GM23338 (cell line): ENCODE measurements around the gene DLG2. TPM values are rescaled to one million over a fixed set of nuclear protein-coding genes. Genes with fewer than 3 reads are reported as not detected.

Experiments used
- ATAC-seq: fragments of 200-7000 bp; cut with Tn5 transposase; 3 replicates; pipeline ENCODE4 v1.9.1; 2020
- DNase-seq: peaks from one replicate; pipeline ENCODE4 v3.0.0-alpha.2; 2015; ENCODE audit warnings: low spot score
- H2AFZ ChIP-seq: fragments of 200-600 bp; sonication (generic); 2 replicates; pipeline ENCODE4 v1.8.0; 2016; ENCODE audit warnings: antibody characterized with exemption, mild to moderate bottlenecking, moderate library complexity
- H3F3A ChIP-seq: fragments of 200-600 bp; sonication (generic); replicated peaks from 2 replicates; pipeline ENCODE4 v1.8.0; 2017; ENCODE audit warnings: antibody characterized with exemption, mixed run types, low read depth
- H3K27ac ChIP-seq: fragments of 200-600 bp; sonication (generic); 2 replicates; pipeline ENCODE4 v1.6.1; 2016; ENCODE audit warnings: low read depth
- H3K27me3 ChIP-seq: fragments of 200-600 bp; sonication (generic); 2 replicates; pipeline ENCODE4 v1.8.0; 2016; ENCODE audit warnings: mild to moderate bottlenecking, mixed run types, moderate library complexity; ENCODE audit not compliant: insufficient read depth
- H3K36me3 ChIP-seq: fragments of 200-600 bp; sonication (generic); 2 replicates; pipeline ENCODE4 v1.8.0; 2016; ENCODE audit warnings: mild to moderate bottlenecking; ENCODE audit not compliant: insufficient read depth
- H3K4me1 ChIP-seq: fragments of 200-600 bp; sonication (generic); 2 replicates; pipeline ENCODE4 v1.8.0; 2016; ENCODE audit warnings: mild to moderate bottlenecking, moderate library complexity; ENCODE audit not compliant: insufficient read depth
- H3K4me2 ChIP-seq: fragments of 200-600 bp; sonication (generic); 2 replicates; pipeline ENCODE4 v1.7.1; 2017; ENCODE audit warnings: mixed run types
- H3K4me3 ChIP-seq: fragments of 200-600 bp; sonication (generic); 2 replicates; pipeline ENCODE4 v1.6.1; 2016; ENCODE audit warnings: mixed run types
- H3K79me2 ChIP-seq: fragments of 200-600 bp; sonication (generic); replicated peaks from 2 replicates; pipeline ENCODE4 v1.8.0; 2017; ENCODE audit warnings: mild to moderate bottlenecking; ENCODE audit not compliant: insufficient read depth
- H3K9me2 ChIP-seq: fragments of 200-600 bp; sonication (generic); 2 replicates; pipeline ENCODE4 v1.8.0; 2017; ENCODE audit not compliant: insufficient read depth
- H4K20me1 ChIP-seq: fragments of 200-600 bp; sonication (generic); replicated peaks from 2 replicates; pipeline ENCODE4 v1.8.0; 2017; ENCODE audit warnings: mild to moderate bottlenecking; ENCODE audit not compliant: insufficient read depth
- H3K27ac Mint-ChIP-seq: 2 replicates; pipeline ENCODE4 v1.8.0; 2020; ENCODE audit warnings: inconsistent platforms, mild to moderate bottlenecking, moderate library complexity, mixed read lengths
- H3K27me3 Mint-ChIP-seq: 3 replicates; pipeline ENCODE4 v1.8.0; 2022; ENCODE audit warnings: low read depth, mild to moderate bottlenecking, moderate library complexity, mixed read lengths, inconsistent platforms; ENCODE audit not compliant: insufficient read depth, poor library complexity
- H3K36me3 Mint-ChIP-seq: 3 replicates; pipeline ENCODE4 v1.8.0; 2021; ENCODE audit warnings: low read depth, mild to moderate bottlenecking, inconsistent platforms, moderate library complexity, mixed read lengths
- H3K4me1 Mint-ChIP-seq: 3 replicates; pipeline ENCODE4 v1.8.0; 2020; ENCODE audit warnings: mild to moderate bottlenecking, inconsistent platforms, mixed read lengths
- H3K4me3 Mint-ChIP-seq: 3 replicates; pipeline ENCODE4 v1.8.0; 2021; ENCODE audit warnings: moderate library complexity, mild to moderate bottlenecking, inconsistent platforms, mixed read lengths
- H3K9me3 Mint-ChIP-seq: 3 replicates; pipeline ENCODE4 v1.8.0; 2020; ENCODE audit warnings: moderate library complexity, mild to moderate bottlenecking, inconsistent platforms, mixed read lengths
- CTCF ChIP-seq, 2 experiments: fragments of 200-600 bp in 1 of 2; sonication (generic) in 1 of 2; conservative IDR thresholded peaks; 2 replicates each; pipeline versions ENCODE4 v1.5.1 to v1.6.1; 2016 to 2017; ENCODE audit warnings: antibody characterized with exemption in 2 of 2, low read depth in 2 of 2, mild to moderate bottlenecking in 2 of 2, moderate library complexity in 1 of 2
- EZH2 ChIP-seq: fragments of 200-600 bp; sonication (generic); IDR thresholded peaks from one replicate; pipeline ENCODE4 v1.8.0; 2017; ENCODE audit warnings: antibody characterized with exemption, mild to moderate bottlenecking, low read depth; ENCODE audit not compliant: unreplicated experiment
- JUNB ChIP-seq: IDR thresholded peaks from one replicate; pipeline ENCODE4 v1.6.1; 2016; ENCODE audit warnings: antibody characterized with exemption; ENCODE audit not compliant: unreplicated experiment
- NANOG ChIP-seq: IDR thresholded peaks from 2 replicates; pipeline ENCODE4 v1.6.1; 2016; ENCODE audit warnings: antibody characterized with exemption, borderline replicate concordance
- POLR2AphosphoS5 ChIP-seq: IDR thresholded peaks from 2 replicates; pipeline ENCODE4 v1.6.1; 2016; ENCODE audit warnings: antibody characterized with exemption, low read depth
- STAT1 ChIP-seq: IDR thresholded peaks from one replicate; pipeline ENCODE4 v1.6.1; 2016; ENCODE audit warnings: antibody characterized with exemption; ENCODE audit not compliant: unreplicated experiment
- ZNF114 ChIP-seq: fragments of 250-450 bp; sonication (Bioruptor Pico); IDR thresholded peaks from 2 replicates; pipeline ENCODE4 v1.5.0; 2020; ENCODE audit warnings: mild to moderate bottlenecking, moderate library complexity
- ZNF331 ChIP-seq: fragments of 250-450 bp; sonication (Bioruptor Pico); IDR thresholded peaks from 2 replicates; pipeline ENCODE4 v1.5.0; 2020; ENCODE audit warnings: low read depth, mild to moderate bottlenecking, moderate library complexity
- ZNF462 ChIP-seq: fragments of 250-450 bp; sonication (Bioruptor Pico); IDR thresholded peaks from 2 replicates; pipeline ENCODE4 v1.5.0; 2020; ENCODE audit warnings: mild to moderate bottlenecking, moderate library complexity
- polyA plus RNA-seq: library from polyadenylated mRNA; unstranded; fragments of >200 nt; fragmentation: Nextera tagmentation; extraction: Ambion mirVana; gene quantifications from 2 replicates; pipeline ENCODE4 v1.2.1, GENCODE V29; 2016
- total RNA-seq: library from RNA; depleted of rRNA; stranded (reverse); fragments of >200 nt; shearing (Covaris generic); gene quantifications from 2 replicates; pipeline ENCODE4 v1.2.3, GENCODE V29; 2014

Gene DLG2
- total and polyA plus RNA-seq, 2 experiments from 2014 or later = 19.8 to 21.5 TPM

- TF ChIP-seq ZNF462 (CRISPR knock-in tag) (no peak), CTCF (conservative IDR thresholded peaks at IDR 0.05; ENCODE audit: low read depth in 2 of 2) (no peak), EZH2 (no peak), ZNF114 (CRISPR knock-in tag) (no peak), JUNB (no peak)
Observed at GRCh38 chr11:84775503-84775902, 851.6 kb downstream of the DLG2 start (continued).

GRCh38 chr11:84763931-84764330 lies 863.2 kb downstream of the DLG2 start:
- Histone ChIP-seq H4K20me1 (no peaks in the 10 kb centered on the region), H3K36me3 (no peaks in the 10 kb centered on the region), H3K4me2 (no peak overlapping the region), H3K27ac (no peak overlapping the region), H3K79me2 (no peaks in the 10 kb centered on the region), H3F3A (no peaks in the 10 kb centered on the region), H2AFZ (no peak overlapping the region), H3K4me1 (no peaks in the 10 kb centered on the region), H3K9me2 (no peaks in the 10 kb centered on the region), H3K4me3 (no peak overlapping the region), H3K27me3 (no peaks in the 10 kb centered on the region)
- ATAC-seq (no peak), DNase-seq (no peak)
- Mint-ChIP-seq H3K27ac (no peak overlapping the region), H3K36me3 (no peaks in the 10 kb centered on the region), H3K9me3 (no peaks in the 10 kb centered on the region), H3K4me3 (no peak overlapping the region), H3K4me1 (no peaks in the 10 kb centered on the region), H3K27me3 (no peaks in the 10 kb centered on the region)
- TF ChIP-seq ZNF462 (CRISPR knock-in tag) (no peak), STAT1 (no peak), ZNF331 (no peak), JUNB (no peak), NANOG (no peak), EZH2 (no peak), POLR2AphosphoS5 (no peak)
